ENCODE data around the gene DENND1A.

GRCh38 chr9:123505496-123505895 is 424.4 kb downstream of the DENND1A start:
- no peak for TF ChIP-seq POLR2A (IDR thresholded peaks at IDR 0.05)
- TF ChIP-seq, protein P1, sequence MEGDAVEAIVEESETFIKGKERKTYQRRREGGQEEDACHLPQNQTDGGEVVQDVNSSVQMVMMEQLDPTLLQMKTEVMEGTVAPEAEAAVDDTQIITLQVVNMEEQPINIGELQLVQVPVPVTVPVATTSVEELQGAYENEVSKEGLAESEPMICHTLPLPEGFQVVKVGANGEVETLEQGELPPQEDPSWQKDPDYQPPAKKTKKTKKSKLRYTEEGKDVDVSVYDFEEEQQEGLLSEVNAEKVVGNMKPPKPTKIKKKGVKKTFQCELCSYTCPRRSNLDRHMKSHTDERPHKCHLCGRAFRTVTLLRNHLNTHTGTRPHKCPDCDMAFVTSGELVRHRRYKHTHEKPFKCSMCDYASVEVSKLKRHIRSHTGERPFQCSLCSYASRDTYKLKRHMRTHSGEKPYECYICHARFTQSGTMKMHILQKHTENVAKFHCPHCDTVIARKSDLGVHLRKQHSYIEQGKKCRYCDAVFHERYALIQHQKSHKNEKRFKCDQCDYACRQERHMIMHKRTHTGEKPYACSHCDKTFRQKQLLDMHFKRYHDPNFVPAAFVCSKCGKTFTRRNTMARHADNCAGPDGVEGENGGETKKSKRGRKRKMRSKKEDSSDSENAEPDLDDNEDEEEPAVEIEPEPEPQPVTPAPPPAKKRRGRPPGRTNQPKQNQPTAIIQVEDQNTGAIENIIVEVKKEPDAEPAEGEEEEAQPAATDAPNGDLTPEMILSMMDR (IDR thresholded peaks at IDR 0.05), result no peak
- no peak for TF ChIP-seq POLR2AphosphoS5 (IDR thresholded peaks at IDR 0.05)
